ENCODE measurements around the gene CLDND1. TPM values are rescaled to one million over a fixed set of nuclear protein-coding genes. Genes with fewer than 3 reads are reported as not detected.
A peak's percentile ranks its signal among the peaks of the same experiment; 100 is the strongest.

Gene CLDND1
- total RNA-seq, 2 donors from 2014 or later, result 284 to 361 TPM

- ATAC-seq (replicated peaks in 1 of 2), result no peak
- Mint-ChIP-seq H3K27me3 (ENCODE audit: low read depth) (no peaks in the 10 kb centered on the region), H3K36me3 (ENCODE audit: insufficient read depth in 2 of 2) (peaks cover 5 to 8% of the 10 kb centered on the region in 2 donors), H3K9me3 (no peaks in the 10 kb centered on the region), H3K4me1 (ENCODE audit: low read depth) (peaks cover 78% of the 10 kb centered on the region), H3K27ac (no peak overlapping the region), H3K4me3 (no peak overlapping the region)
- DNase-seq, result no peak
Observed at GRCh38 chr3:98542623-98543022, 19.9 kb upstream of the CLDND1 start.

- ATAC-seq (replicated peaks in 1 of 2) (no peak), DNase-seq (no peak)
- Mint-ChIP-seq H3K36me3 (ENCODE audit: insufficient read depth in 2 of 2) (peaks cover 5 to 8% of the 10 kb centered on the region in 2 donors), H3K4me1 (ENCODE audit: low read depth) (peaks cover 86% of the 10 kb centered on the region), H3K27ac (peak overlapping the region; percentile 75), H3K4me3 (peak overlapping the region; percentile 52 to 58), H3K9me3 (no peaks in the 10 kb centered on the region), H3K27me3 (ENCODE audit: low read depth) (no peaks in the 10 kb centered on the region)
Observed at GRCh38 chr3:98541695-98542094, 19.0 kb upstream of the CLDND1 start.

GRCh38 chr3:98540346-98540745 lies 17.6 kb upstream of the CLDND1 start:
- ATAC-seq (replicated peaks in 1 of 2) (peak; percentile 35 to 39), DNase-seq (peak in 1 of 2 donors; percentile 46)
- Mint-ChIP-seq H3K9me3 (no peaks in the 10 kb centered on the region), H3K27ac (peak overlapping the region; percentile 27), H3K4me1 (ENCODE audit: low read depth) (peaks cover 86% of the 10 kb centered on the region), H3K4me3 (peak overlapping the region; percentile 38 to 63), H3K36me3 (ENCODE audit: insufficient read depth in 2 of 2) (peaks cover 7 to 8% of the 10 kb centered on the region in 2 donors), H3K27me3 (ENCODE audit: low read depth) (no peaks in the 10 kb centered on the region)

GRCh38 chr3:98536456-98537017 lies 13.8 kb upstream of the CLDND1 start:
- Mint-ChIP-seq H3K9me3 (no peaks in the 10 kb centered on the region), H3K36me3 (ENCODE audit: insufficient read depth in 2 of 2) (peaks cover 7 to 9% of the 10 kb centered on the region in 2 donors), H3K27ac (peak overlapping the region; percentile 90), H3K4me3 (peak overlapping the region; percentile 67 to 80), H3K27me3 (ENCODE audit: low read depth) (no peaks in the 10 kb centered on the region), H3K4me1 (ENCODE audit: low read depth) (peaks cover 60% of the 10 kb centered on the region)
- DNase-seq (peak in 1 of 2 donors; percentile 43), ATAC-seq (replicated peaks in 1 of 2) (peak; percentile 83)

GRCh38 chr3:98534734-98535133 lies 12.0 kb upstream of the CLDND1 start:
- H3K36me3 Mint-ChIP-seq (ENCODE audit: insufficient read depth in 2 of 2), result peaks cover 11 to 13% of the 10 kb centered on the region in 2 donors
- no peaks in the 10 kb centered on the region for H3K27me3 Mint-ChIP-seq (ENCODE audit: low read depth)
- no peak overlapping the region for H3K27ac Mint-ChIP-seq
- no peak for DNase-seq
- H3K4me3 Mint-ChIP-seq, result peak overlapping the region in 1 of 2 donors; percentile 63
- H3K4me1 Mint-ChIP-seq (ENCODE audit: low read depth), result peaks cover 63% of the 10 kb centered on the region
- H3K9me3 Mint-ChIP-seq, result no peaks in the 10 kb centered on the region
- ATAC-seq (replicated peaks in 1 of 2), result no peak

GRCh38 chr3:98534168-98534567 lies 11.5 kb upstream of the CLDND1 start:
- Mint-ChIP-seq H3K27ac (peak overlapping the region; percentile 51), H3K4me3 (peak overlapping the region; percentile 11 to 70), H3K36me3 (ENCODE audit: insufficient read depth in 2 of 2) (peaks cover 11 to 13% of the 10 kb centered on the region in 2 donors), H3K9me3 (no peaks in the 10 kb centered on the region), H3K27me3 (ENCODE audit: low read depth) (no peaks in the 10 kb centered on the region), H3K4me1 (ENCODE audit: low read depth) (peaks cover 59% of the 10 kb centered on the region)
- no peak for ATAC-seq (replicated peaks in 1 of 2)
- no peak for DNase-seq

- no peaks in the 10 kb centered on the region for H3K9me3 Mint-ChIP-seq
- H3K27me3 Mint-ChIP-seq (ENCODE audit: low read depth), result no peaks in the 10 kb centered on the region
- H3K4me3 Mint-ChIP-seq, result peak overlapping the region; percentile 29 to 70
- peaks cover 57% of the 10 kb centered on the region for H3K4me1 Mint-ChIP-seq (ENCODE audit: low read depth)
- ATAC-seq (replicated peaks in 1 of 2), result no peak
- peaks cover 13% of the 10 kb centered on the region in 2 donors for H3K36me3 Mint-ChIP-seq (ENCODE audit: insufficient read depth in 2 of 2)
- H3K27ac Mint-ChIP-seq, result peak overlapping the region; percentile 51
- no peak for DNase-seq
Observed at GRCh38 chr3:98532709-98533571, 10.2 kb upstream of the CLDND1 start.

GRCh38 chr3:98532275-98532637 lies 9.6 kb upstream of the CLDND1 start:
- no peak for ATAC-seq (replicated peaks in 1 of 2)
- no peaks in the 10 kb centered on the region for H3K27me3 Mint-ChIP-seq (ENCODE audit: low read depth)
- peaks cover 57% of the 10 kb centered on the region for H3K4me1 Mint-ChIP-seq (ENCODE audit: low read depth)
- DNase-seq, result no peak
- peak overlapping the region; percentile 29 to 70 for H3K4me3 Mint-ChIP-seq
- peak overlapping the region; percentile 51 for H3K27ac Mint-ChIP-seq
- H3K36me3 Mint-ChIP-seq (ENCODE audit: insufficient read depth in 2 of 2), result peaks cover 13% of the 10 kb centered on the region in 2 donors
- no peaks in the 10 kb centered on the region for H3K9me3 Mint-ChIP-seq

- no peaks in the 10 kb centered on the region for H3K27me3 Mint-ChIP-seq (ENCODE audit: low read depth)
- peaks cover 55% of the 10 kb centered on the region for H3K4me1 Mint-ChIP-seq (ENCODE audit: low read depth)
- H3K4me3 Mint-ChIP-seq, result peak within 1 kb of the TSS; percentile 33 to 70
- peak within 1 kb of the TSS; percentile 51 for H3K27ac Mint-ChIP-seq
- peak in 1 of 2 donors; percentile 16 for ATAC-seq (replicated peaks in 1 of 2)
- H3K36me3 Mint-ChIP-seq (ENCODE audit: insufficient read depth in 2 of 2), result peaks cover 13% of the 10 kb centered on the region in 2 donors
- no peak for DNase-seq
- H3K9me3 Mint-ChIP-seq, result no peaks in the 10 kb centered on the region
Observed at GRCh38 chr3:98531622-98532274, 9.0 kb upstream of the CLDND1 start, which contains the start of gene GPR15. TSS of gene GPR15 (plus strand) at chr3:98531978. CDS start at chr3:98532034, 56 bp downstream.

- Mint-ChIP-seq H3K36me3 (ENCODE audit: insufficient read depth in 2 of 2) (peaks cover 10 to 13% of the 10 kb centered on the region in 2 donors), H3K4me3 (peak overlapping the region; percentile 16 to 70), H3K27me3 (ENCODE audit: low read depth) (no peaks in the 10 kb centered on the region), H3K27ac (peak overlapping the region; percentile 51), H3K4me1 (ENCODE audit: low read depth) (peaks cover 52% of the 10 kb centered on the region), H3K9me3 (no peaks in the 10 kb centered on the region)
- no peak for DNase-seq
- peak in 1 of 2 donors; percentile 41 for ATAC-seq (replicated peaks in 1 of 2)
Observed at GRCh38 chr3:98530676-98531075, 8.0 kb upstream of the CLDND1 start.

GRCh38 chr3:98529856-98530459 lies 7.3 kb upstream of the CLDND1 start:
- no peaks in the 10 kb centered on the region for H3K9me3 Mint-ChIP-seq
- peaks cover 59% of the 10 kb centered on the region for H3K4me1 Mint-ChIP-seq (ENCODE audit: low read depth)
- no peak for ATAC-seq (replicated peaks in 1 of 2)
- peaks cover 10 to 14% of the 10 kb centered on the region in 2 donors for H3K36me3 Mint-ChIP-seq (ENCODE audit: insufficient read depth in 2 of 2)
- no peak for DNase-seq
- H3K27ac Mint-ChIP-seq, result peak overlapping the region; percentile 8
- no peaks in the 10 kb centered on the region for H3K27me3 Mint-ChIP-seq (ENCODE audit: low read depth)
- H3K4me3 Mint-ChIP-seq, result peak overlapping the region; percentile 59 to 70

GRCh38 chr3:98528474-98529346 lies 6.0 kb upstream of the CLDND1 start:
- Mint-ChIP-seq H3K4me1 (ENCODE audit: low read depth) (peaks cover 72% of the 10 kb centered on the region), H3K36me3 (ENCODE audit: insufficient read depth in 2 of 2) (peaks cover 10 to 18% of the 10 kb centered on the region in 2 donors), H3K9me3 (no peaks in the 10 kb centered on the region), H3K4me3 (peak overlapping the region; percentile 43 to 87), H3K27ac (peak overlapping the region; percentile 77), H3K27me3 (ENCODE audit: low read depth) (no peaks in the 10 kb centered on the region)
- DNase-seq (no peak), ATAC-seq (replicated peaks in 1 of 2) (no peak)
